Natural killer cell (primary cell): ENCODE data around the gene SULT2B1. TPM values are rescaled to one million over a fixed set of nuclear protein-coding genes. Genes with fewer than 3 reads are reported as not detected.

Source experiments
- ATAC-seq, 3 donors: fragments of 150-1000 bp in 2 of 3; fragments of 200-7000 bp in 1 of 3; cut with Tn5 transposase; 1 replicate in 1 of 3; 2 replicates in 2 of 3; pipeline ENCODE4 v1.10.0; 2021; ENCODE audit warnings: mild to moderate bottlenecking in 2 of 3, moderate library complexity in 2 of 3
- DNase-seq, 2 donors: peaks; one replicate each; pipeline versions ENCODE4 v3.0.0 to v3.0.0-alpha.2; 2013 to 2021; ENCODE audit warnings: mixed read lengths in 1 of 2
- H3K27ac ChIP-seq: one replicate; pipeline ENCODE4 v1.5.1; 2013; ENCODE audit warnings: mild to moderate bottlenecking, low read length
- H3K27me3 ChIP-seq: one replicate; pipeline ENCODE4 v1.6.1; 2013; ENCODE audit warnings: low read length; ENCODE audit not compliant: control insufficient read depth, insufficient read depth
- H3K36me3 ChIP-seq: one replicate; pipeline ENCODE4 v1.6.1; 2013; ENCODE audit warnings: low read length; ENCODE audit not compliant: control insufficient read depth, insufficient read depth
- H3K4me1 ChIP-seq: one replicate; pipeline ENCODE4 v1.6.1; 2013; ENCODE audit warnings: low read length; ENCODE audit not compliant: control insufficient read depth, insufficient read depth
- H3K4me3 ChIP-seq: one replicate; pipeline ENCODE4 v1.5.1; 2013; ENCODE audit warnings: low read length
- H3K9me3 ChIP-seq: one replicate; pipeline ENCODE4 v1.6.1; 2013; ENCODE audit warnings: low read length; ENCODE audit not compliant: control insufficient read depth, insufficient read depth
- H3K27ac Mint-ChIP-seq, 2 donors: one replicate each; pipeline ENCODE4 v1.8.0; 2022; ENCODE audit warnings: mild to moderate bottlenecking in 2 of 2, mixed read lengths in 2 of 2, moderate library complexity in 1 of 2
- H3K27me3 Mint-ChIP-seq, 2 donors: one replicate each; pipeline ENCODE4 v1.8.0; 2022; ENCODE audit warnings: low read depth in 2 of 2, mixed read lengths in 2 of 2
- H3K36me3 Mint-ChIP-seq: one replicate; pipeline ENCODE4 v1.8.0; 2022; ENCODE audit warnings: mixed read lengths
- H3K4me1 Mint-ChIP-seq, 2 donors: one replicate each; pipeline ENCODE4 v1.8.0; 2022; ENCODE audit warnings: mixed read lengths in 2 of 2
- H3K4me3 Mint-ChIP-seq: one replicate; pipeline ENCODE4 v1.8.0; 2022; ENCODE audit warnings: mild to moderate bottlenecking, moderate library complexity, mixed read lengths
- H3K9me3 Mint-ChIP-seq, 2 donors: one replicate each; pipeline ENCODE4 v1.8.0; 2022; ENCODE audit warnings: mixed read lengths in 2 of 2
- CTCF ChIP-seq: fragments of 200-600 bp; IDR thresholded peaks from one replicate; pipeline ENCODE4 v1.8.0; 2022; ENCODE audit warnings: antibody characterized with exemption
- WGBS: methylation state at CpG from one replicate; pipeline ENCODE4 v1.1.7; 2013; ENCODE audit warnings: missing lambda C conversion rate; ENCODE audit not compliant: insufficient coverage; 5-methylcytosine and 5-hydroxymethylcytosine counted together
- intact Hi-C: fragments of 100-400 bp; cut with micrococcal nuclease; formaldehyde crosslinking; loops from one replicate; pipeline ENCODE4 v1.14.2; 2022
- total RNA-seq, 4 donors: library from RNA; stranded (reverse); fragments of 120-200 nt in 1 of 4; gene quantifications; one replicate each; pipeline versions ENCODE4 v1.2.3 to v1.2.4, GENCODE V29; 2013 to 2022

SULT2B1 gene
- total RNA-seq, 3 donors from 2014 or later (not counting 1 experiment from before 2014, with no cell fraction given) = 0.40 TPM; not detected in 2

GRCh38 chr19:48507911-48508439, 44.0 kb upstream of the SULT2B1 start:
- Mint-ChIP-seq H3K9me3 (no peaks in the 10 kb centered on the region), H3K36me3 (no peaks in the 10 kb centered on the region), H3K4me1 (peaks cover 0 to 8% of the 10 kb centered on the region in 2 donors), H3K4me3 (no peak overlapping the region), H3K27ac (no peak overlapping the region), H3K27me3 (peaks cover 0 to 4% of the 10 kb centered on the region in 2 donors)
- Histone ChIP-seq H3K4me3 (no peak overlapping the region), H3K27me3 (peaks cover 10% of the 10 kb centered on the region), H3K36me3 (no peaks in the 10 kb centered on the region), H3K27ac (no peak overlapping the region), H3K9me3 (no peaks in the 10 kb centered on the region), H3K4me1 (peaks cover 25% of the 10 kb centered on the region)
- DNase-seq (no peak), ATAC-seq (no peak)
- intact Hi-C loops = no loop called here
- TF ChIP-seq CTCF = no peak
- WGBS = 93% methylated on average over 6 of the region's 7 CpGs

GRCh38 chr19:48508729-48509411, 43.1 kb upstream of the SULT2B1 start:
- DNase-seq = peak in 1 of 2 donors; percentile 5
- 95% methylated on average over 30 of the region's 32 CpGs for WGBS
- H3K27me3 Mint-ChIP-seq = peaks cover 0 to 4% of the 10 kb centered on the region in 2 donors
- no peak overlapping the region for H3K27ac ChIP-seq
- ATAC-seq = no peak
- no peaks in the 10 kb centered on the region for H3K9me3 ChIP-seq
- peaks cover 2 to 11% of the 10 kb centered on the region in 2 donors for H3K4me1 Mint-ChIP-seq
- H3K4me1 ChIP-seq = peaks cover 34% of the 10 kb centered on the region
- intact Hi-C loops = no loop called here
- no peaks in the 10 kb centered on the region for H3K9me3 Mint-ChIP-seq
- no peak for TF ChIP-seq CTCF
- no peaks in the 10 kb centered on the region for H3K36me3 ChIP-seq
- no peak overlapping the region for H3K4me3 Mint-ChIP-seq
- H3K36me3 Mint-ChIP-seq = no peaks in the 10 kb centered on the region
- no peak overlapping the region for H3K27ac Mint-ChIP-seq
- peaks cover 14% of the 10 kb centered on the region for H3K27me3 ChIP-seq
- no peak overlapping the region for H3K4me3 ChIP-seq

- WGBS = 86% methylated on average over 11 of the region's 12 CpGs
- no peaks in the 10 kb centered on the region for H3K36me3 ChIP-seq
- no peak overlapping the region for H3K27ac Mint-ChIP-seq
- H3K4me1 ChIP-seq = peaks cover 37% of the 10 kb centered on the region
- no peaks in the 10 kb centered on the region for H3K9me3 Mint-ChIP-seq
- H3K4me1 Mint-ChIP-seq = peaks cover 4 to 14% of the 10 kb centered on the region in 2 donors
- H3K9me3 ChIP-seq = no peaks in the 10 kb centered on the region
- TF ChIP-seq CTCF = no peak
- intact Hi-C loops = no loop called here
- no peak overlapping the region for H3K4me3 Mint-ChIP-seq
- no peak overlapping the region for H3K4me3 ChIP-seq
- H3K27me3 Mint-ChIP-seq = peaks cover 0 to 4% of the 10 kb centered on the region in 2 donors
- H3K36me3 Mint-ChIP-seq = no peaks in the 10 kb centered on the region
- H3K27ac ChIP-seq = no peak overlapping the region
- peaks cover 14% of the 10 kb centered on the region for H3K27me3 ChIP-seq
- DNase-seq = peak in 1 of 2 donors; percentile 5
- no peak for ATAC-seq
Observed at GRCh38 chr19:48509467-48510194, 42.3 kb upstream of the SULT2B1 start.
